WTC11 (cell line): Measurements from ENCODE around the gene CYP24A1. TPM values are rescaled to one million over a fixed set of nuclear protein-coding genes. Genes with fewer than 3 reads are reported as not detected.

Experiments used
- ATAC-seq: fragments of 200-7000 bp; cut with Tn5 transposase; 2 replicates; pipeline ENCODE4 v1.10.0; 2021; ENCODE audit warnings: mild to moderate bottlenecking, moderate library complexity
- CTCF ChIA-PET: fragments of 300-600 bp; sonication (Branson Sonifier 250); formaldehyde crosslinking; loops from one replicate; lab custom pipeline; 2021; ENCODE audit warnings: antibody characterized with exemption; lab: Charles Lee
- POLR2A ChIA-PET: fragments of 350-600 bp; sonication (Branson Sonifier 250); formaldehyde crosslinking; loops from one replicate; lab custom pipeline; 2021; ENCODE audit warnings: antibody characterized with exemption; lab: Charles Lee
- DNase-seq: peaks from one replicate; pipeline ENCODE4 v3.0.0; 2021; ENCODE audit warnings: low spot score
- H3K27ac Mint-ChIP-seq: 2 replicates; pipeline ENCODE4 v1.8.0; 2021; ENCODE audit warnings: mixed read lengths
- H3K27me3 Mint-ChIP-seq: 2 replicates; pipeline ENCODE4 v1.8.0; 2021; ENCODE audit warnings: low read depth, mild to moderate bottlenecking, moderate library complexity, mixed read lengths
- H3K36me3 Mint-ChIP-seq: 2 replicates; pipeline ENCODE4 v1.8.0; 2021; ENCODE audit warnings: mixed read lengths
- H3K4me1 Mint-ChIP-seq: 2 replicates; pipeline ENCODE4 v1.8.0; 2022; ENCODE audit warnings: mixed read lengths
- H3K4me3 Mint-ChIP-seq: 2 replicates; pipeline ENCODE4 v1.8.0; 2021; ENCODE audit warnings: mild to moderate bottlenecking, moderate library complexity, mixed read lengths
- H3K9me3 Mint-ChIP-seq: 2 replicates; pipeline ENCODE4 v1.8.0; 2021; ENCODE audit warnings: mixed read lengths
- ETV6 ChIP-seq: sonication (generic); formaldehyde crosslinking; IDR thresholded peaks from 2 replicates; pipeline ENCODE4 v1.8.1; 2022; ENCODE audit warnings: mild to moderate bottlenecking, missing genetic modification reagents
- GABPB1 ChIP-seq: sonication (generic); formaldehyde crosslinking; IDR thresholded peaks from 2 replicates; pipeline ENCODE4 v1.8.1; 2023; ENCODE audit warnings: mild to moderate bottlenecking, missing genetic modification reagents
- MAX ChIP-seq: sonication (generic); formaldehyde crosslinking; IDR thresholded peaks from 2 replicates; pipeline ENCODE4 v1.8.0; 2022; ENCODE audit warnings: mild to moderate bottlenecking, missing genetic modification reagents
- total RNA-seq: library from RNA; stranded (reverse); gene quantifications from 3 replicates; pipeline ENCODE4 v1.2.3, GENCODE V29; 2021

CYP24A1 gene
- total RNA-seq, 1 experiment from 2014 or later, result not detected

DNA sequence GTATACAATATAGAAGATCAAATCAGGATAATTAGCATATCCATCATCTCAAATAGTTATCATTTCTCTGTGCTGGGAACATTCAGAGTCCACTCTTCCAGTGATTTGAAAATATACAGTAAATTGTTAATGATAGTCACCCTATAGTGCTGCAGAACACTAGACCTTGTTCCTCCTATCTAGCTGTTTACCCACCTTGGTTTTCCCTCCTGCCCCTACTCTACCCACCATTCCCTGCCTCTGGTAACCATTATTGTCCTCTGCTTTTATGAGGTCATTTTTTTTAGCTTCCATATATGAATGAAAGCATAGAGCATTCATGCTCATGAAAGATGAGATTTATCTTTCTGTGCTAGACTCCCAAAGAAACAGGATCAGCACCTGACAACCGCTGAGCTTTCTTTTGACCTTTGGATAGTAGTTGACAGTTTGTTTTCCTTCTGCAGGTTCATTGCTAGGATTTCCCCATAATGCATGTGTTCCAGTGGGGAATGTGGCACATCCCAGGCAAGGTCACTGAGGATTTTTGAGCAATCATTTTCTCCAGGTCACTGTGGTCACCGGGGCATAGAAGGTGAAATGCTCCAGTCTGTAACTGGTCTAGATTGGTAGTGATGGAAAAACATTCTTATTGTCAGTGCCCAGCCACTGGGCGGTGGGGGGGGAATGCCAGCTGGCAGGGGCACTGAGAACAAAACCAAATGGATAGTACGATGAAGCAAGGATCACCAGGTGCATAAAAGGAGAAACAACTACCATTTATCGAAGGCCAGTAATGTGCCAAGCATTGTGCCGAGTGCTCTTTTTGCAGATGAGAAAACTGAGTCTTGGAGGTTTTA lies 69.8 kb downstream of the CYP24A1 start:
- Mint-ChIP-seq H3K9me3 (peaks cover 9% of the 10 kb centered on the region), H3K27me3 (no peaks in the 10 kb centered on the region; the same call in 1 of the 2 replicates), H3K36me3 (no peaks in the 10 kb centered on the region)
- no peak for ATAC-seq
- TF ChIP-seq ETV6 (no peak), GABPB1 (peak; percentile 90), MAX (CRISPR knock-in tag) (no peak)
- TF ChIP-seq, all 79 proteins: peak for 1
- H3K4me1 Mint-ChIP-seq, result peaks cover 5% of the 10 kb centered on the region
- no peak overlapping the region for H3K27ac Mint-ChIP-seq
- no peak overlapping the region for H3K4me3 Mint-ChIP-seq
- no peak for DNase-seq
- ChIA-PET CTCF (interaction anchor here (0.6 to 2.3 kb wide), 23 partner anchors 10 to 691 kb away, joined by 3 to 13 read pairs (median 4); partner anchors contain the start of genes CYP24A1 and PFDN4), POLR2A (no interaction called here)

Other genes starting within 250 kb of the CYP24A1 start
- 0.11 to 0.25 TPM (median 0.18 TPM) in 3 replicates for gene BCAS1, start 103.4 kb downstream of the CYP24A1 start, total RNA-seq
- 90.1 to 94.4 TPM (median 90.5 TPM) in 3 replicates for gene PFDN4, start 34.1 kb upstream of the CYP24A1 start, total RNA-seq